ENCODE measurements around the gene ARSI.
A peak's percentile ranks its signal among the peaks of the same experiment; 100 is the strongest.
"Not testable (repeated sequence)": the region's sequence is repeated elsewhere in the genome, so short reads cannot be mapped to it uniquely, and the experiment has no call there.

The ARSI gene

GRCh38 chr5:150264667-150265603, 37.8 kb downstream of the ARSI start:
- DNase-seq = no peak

DNA sequence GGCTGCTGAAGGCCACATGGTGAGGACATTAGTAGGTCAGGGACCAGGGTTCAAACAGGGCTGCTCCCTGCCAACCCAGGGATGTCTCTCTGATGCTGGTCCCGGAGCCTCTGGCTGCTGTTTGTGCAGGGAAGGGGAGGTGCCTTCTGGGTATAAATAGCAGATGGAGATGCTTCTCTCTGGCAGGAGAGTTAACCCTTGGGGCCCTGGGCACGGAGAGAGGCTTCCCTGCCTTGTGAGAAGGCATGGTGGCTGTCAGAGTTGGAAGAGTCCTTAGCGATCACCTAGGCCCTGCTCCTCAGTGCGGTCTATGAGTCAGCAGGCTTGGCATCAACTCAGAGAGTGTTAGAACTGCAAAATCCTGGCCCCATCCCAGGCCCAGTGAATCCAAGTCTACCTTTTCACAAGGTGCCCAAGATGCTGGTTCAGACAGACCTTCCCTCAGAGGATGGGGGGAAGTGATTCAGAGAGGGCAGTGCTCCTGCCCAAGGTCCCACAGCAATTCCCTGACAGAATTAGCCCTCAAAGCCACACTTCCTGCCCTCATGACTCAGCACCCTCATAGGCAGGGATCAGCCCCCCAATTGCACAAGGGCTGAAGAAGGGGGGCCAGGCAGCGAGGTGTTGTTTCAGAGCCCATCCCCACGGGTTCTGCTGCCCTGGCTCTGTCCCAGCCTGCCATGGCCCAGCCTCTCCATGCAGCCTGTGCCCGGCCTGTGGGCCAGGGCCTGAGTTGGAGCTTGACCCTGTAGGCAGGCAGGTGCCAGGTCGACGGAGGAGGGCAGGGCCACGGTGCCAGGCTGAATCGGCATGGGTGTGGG, 38.7 kb downstream of the ARSI start:
- DNase-seq = no peak

DNA sequence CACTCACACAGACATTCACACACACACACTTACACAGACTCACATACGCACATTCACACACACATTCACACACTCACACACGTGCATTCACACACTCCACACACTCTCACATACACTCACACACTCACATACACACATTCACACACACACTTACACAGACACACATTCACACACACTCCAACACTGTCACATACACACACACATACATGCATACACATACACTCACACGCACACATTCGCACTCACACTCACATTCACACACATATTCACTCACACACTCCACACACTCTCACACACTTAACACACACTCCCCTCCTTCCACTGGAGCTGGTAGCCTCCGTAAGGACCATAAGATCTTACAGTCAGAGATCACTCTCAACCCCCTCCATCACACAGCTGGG, 39.3 kb downstream of the ARSI start:
- DNase-seq = no peak

DNA sequence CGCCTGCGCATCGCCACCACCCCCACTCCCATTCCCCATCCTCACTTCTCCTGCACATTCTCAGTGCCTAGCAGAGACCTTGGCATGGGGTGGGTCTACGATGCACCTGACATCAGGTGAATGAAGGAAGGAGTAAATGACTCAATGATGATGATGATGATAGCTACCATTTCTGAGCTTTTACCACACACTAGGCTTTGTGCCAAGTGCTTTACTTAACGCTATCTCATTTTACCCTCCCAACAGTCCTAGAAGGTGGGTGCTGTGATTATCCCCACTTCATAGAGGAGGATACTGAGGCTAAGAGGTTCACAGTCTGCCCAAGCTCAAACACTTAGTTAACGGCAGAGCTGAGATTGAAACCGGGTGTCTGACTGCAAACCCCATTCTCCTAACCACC, 40.2 kb downstream of the ARSI start:
- DNase-seq = no peak

DNA sequence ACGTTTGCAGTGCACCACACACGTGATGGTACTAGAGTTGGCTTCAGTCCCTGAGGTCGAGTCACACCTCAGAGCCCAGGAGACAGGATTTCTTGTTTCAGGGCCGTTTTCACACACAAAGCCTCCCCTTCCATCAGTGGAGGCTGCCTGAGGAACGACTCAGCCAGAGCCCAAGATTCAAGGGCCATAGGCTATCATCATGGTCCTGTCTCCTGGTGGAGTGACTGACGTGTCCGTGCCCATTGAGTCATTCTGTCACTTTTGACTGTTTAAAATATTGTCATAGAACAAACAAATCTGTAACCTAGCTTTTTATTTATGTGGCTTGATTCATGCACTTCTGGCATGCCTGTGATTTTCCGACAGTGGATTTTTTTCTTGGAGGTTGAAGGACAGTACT, 41.5 kb downstream of the ARSI start:
- DNase-seq = no peak

DNA sequence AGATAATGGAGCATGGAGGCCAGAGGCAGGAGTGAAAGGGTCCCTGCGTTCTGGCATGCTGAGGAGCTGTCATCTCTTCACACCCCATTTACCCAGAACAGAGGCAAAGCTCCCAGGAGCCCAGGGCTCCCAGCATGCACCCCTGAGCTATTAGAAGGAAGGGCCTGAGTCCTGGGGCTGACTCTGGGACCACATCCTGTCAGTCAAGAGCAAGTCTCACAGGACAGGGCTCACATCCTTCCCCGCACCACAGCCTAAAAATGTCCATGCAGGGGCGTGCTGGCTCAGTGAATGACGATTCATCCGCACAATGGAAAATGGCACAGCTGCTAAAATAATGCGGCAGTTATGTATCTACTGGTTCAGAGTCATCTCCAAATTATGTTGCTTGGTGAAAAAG, 44.6 kb downstream of the ARSI start:
- peak; percentile 18 for DNase-seq

DNA sequence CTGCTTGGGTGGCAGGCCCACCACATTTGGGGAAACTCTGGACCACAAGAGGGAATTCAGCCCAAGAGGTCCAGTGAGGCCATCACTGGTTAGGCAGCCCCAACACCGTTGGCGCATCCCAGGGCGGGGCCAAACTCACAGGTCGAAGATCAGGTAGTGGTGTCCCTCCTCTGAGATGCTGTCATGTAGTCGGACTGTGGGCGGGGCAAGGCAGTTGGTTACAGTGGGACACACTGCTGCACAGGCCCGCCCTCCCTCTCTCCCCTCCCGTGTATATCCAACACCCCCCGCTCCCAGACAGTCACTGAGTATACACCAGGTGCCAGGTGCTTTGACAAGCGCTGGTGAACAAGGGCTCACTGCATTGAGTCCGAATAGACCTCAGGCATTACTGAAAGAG, 45.3 kb downstream of the ARSI start:
- DNase-seq = no peak

DNA sequence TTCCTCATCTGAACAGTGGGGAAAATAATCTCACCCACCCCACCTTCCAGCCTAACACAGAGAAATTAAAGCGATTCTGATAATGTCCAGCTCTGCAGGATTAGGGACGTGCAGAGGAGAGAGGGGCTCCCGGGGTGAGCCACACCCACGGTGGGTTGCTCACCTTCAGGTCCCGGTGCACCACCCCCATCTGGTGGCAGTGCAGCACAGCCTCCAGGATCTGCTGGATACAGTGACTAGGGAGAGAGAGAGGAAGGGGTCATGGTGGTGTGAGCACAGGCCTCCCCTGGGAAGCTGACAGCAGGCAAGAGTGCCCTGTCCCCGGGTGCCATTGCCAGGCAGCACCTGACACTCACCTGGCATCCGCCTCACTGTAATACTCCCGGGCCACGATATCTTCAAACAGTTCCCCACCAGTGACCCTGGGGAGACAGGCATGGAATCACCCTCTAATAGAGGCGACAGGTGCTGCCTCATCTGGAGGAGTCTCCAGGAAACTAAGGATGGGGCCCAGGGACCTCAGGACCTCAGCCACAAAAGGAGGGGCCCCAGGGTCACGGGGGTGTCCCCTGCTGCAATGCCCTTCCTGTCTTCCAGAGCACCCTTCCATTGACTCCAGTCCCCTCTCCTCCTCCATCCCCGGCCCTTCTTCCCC, 46.2 kb downstream of the ARSI start:
- no peak for DNase-seq

GRCh38 chr5:150255659-150256409, 46.9 kb downstream of the ARSI start:
- DNase-seq = no peak

DNA sequence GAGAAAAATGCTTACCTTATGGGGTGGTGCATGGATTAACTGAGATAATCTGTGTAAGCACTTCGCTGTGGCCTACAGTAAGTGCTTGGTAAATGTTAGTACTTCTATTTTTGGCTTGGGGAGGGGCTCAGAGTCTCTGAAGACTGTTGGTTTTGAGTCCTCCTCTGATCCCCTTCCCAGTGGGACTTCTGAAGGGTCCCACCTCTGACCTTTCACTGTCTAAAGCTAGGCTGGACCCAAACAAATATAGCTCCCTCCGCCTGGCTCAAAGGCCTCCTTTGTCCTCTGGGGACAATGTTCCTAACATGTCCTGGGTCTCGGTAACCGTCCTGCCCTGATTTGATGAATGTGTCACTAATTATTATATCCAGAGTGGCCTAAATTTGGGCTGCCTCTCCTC, 47.9 kb downstream of the ARSI start:
- DNase-seq = no peak

DNA sequence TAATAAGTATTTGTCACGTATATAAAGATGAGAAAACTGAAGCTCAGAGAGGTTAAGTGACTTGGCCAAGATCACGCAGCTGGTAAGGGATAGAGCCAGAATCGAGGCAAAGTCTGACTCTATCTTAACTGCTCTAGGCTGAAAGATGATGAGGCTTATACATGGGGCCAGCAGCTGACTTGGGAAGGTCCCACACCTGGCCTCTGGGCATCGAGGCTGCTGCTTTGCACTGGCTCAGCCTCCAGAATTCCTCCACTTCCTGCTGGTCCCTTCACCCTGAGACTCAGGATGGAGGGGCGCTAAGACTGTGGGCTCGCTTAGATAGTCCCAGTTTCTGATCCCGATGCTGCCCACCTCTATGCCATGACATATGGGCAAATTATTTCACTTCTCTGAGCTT, 48.3 kb downstream of the ARSI start:
- DNase-seq = no peak

DNA sequence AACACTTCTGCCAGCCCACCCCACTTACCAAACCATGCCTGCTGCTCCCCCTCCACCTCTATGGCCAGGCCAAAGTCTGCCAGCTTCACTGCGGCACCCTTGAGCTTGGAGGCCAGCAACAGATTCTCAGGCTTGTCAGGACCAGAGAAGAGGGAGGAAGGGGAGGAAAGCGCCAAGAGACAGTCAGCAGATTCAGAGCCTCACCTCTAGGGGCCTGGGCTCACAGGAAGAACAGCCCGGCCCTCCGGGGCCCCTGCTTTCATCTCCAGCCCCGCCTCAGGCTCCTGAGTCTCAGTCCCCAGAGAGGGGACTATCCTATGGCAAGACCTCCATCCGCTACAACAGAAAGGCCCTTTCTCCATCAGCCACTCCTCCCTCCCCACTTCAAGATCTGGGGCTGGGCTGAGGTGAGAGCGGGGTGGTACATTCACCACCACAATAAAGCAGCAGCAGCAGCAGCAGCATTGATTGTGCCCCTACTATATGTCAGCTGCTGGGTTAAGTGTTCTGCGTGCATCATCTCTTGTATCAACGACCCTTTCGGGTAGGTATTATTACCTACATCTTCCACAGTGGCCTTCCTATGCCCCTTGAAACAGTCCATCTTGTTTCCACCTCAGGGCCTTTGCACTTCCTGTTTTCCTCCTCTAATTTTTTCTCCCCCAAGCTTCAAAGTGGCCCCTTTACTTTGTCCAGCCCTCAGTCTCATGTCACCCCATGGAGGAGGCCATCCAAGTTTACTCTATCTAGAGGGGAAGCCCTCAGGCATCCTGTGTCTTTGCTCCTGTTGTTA, 49.1 kb downstream of the ARSI start:
- DNase-seq = no peak

DNA sequence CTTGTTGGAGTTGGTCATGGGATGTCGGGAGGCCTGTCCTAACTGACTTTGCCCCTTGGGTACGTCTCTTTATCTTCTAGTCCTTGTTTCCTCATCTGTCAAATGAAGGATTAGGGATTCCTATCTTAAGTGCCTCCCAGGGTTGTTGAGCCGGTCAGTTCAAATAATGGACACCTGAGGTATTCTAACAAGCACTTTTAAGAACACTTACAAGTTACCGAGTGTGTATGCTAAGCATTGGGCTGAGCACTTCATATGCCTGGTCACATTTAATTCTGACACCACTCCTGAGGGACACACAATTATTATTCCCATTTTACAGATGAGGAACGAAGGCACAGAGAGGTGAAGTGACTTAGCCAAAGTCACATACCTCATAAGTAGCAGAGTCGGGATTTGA, 50.2 kb downstream of the ARSI start:
- DNase-seq = no peak

GRCh38 chr5:150251504-150251903, 51.2 kb downstream of the ARSI start:
- DNase-seq = no peak

DNA sequence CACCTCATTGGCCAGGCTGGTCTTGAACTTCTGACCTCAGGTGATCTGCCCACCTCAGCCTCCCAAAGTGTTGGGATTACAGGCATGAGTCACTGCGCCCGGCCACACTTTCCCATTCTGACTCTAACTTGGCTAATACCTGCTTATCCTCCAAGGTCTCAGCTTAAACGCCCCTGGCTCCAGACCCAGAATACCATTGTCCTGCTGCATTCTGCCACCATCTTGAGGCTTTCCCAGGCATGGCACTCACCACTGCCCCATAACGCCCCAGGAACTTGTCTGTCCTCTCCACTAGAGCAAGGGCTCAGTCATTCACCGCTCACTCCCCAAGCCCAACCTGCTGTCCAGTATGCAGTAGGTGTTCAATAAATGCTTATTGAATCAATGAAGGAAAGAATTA, 53.0 kb downstream of the ARSI start:
- DNase-seq = no peak

DNA sequence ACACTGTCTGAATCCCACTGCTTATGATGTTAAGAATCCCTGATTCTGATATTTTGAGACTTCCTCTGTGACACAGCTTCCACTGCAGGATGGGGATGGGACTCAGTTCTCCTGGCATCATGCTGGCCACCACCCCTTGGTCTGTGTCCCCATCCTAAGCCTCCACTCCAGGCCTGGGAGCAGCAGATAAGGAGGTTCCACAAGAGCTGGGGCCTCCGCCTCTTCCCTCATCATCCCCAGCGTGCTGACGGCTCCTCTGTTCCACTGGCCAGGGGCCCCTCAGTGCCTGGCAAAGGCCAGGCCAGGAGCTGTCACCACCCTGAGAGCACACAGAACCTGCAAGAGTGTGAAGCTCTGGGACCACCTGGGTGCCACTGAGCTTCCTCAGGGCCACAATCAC, 53.8 kb downstream of the ARSI start:
- no peak for DNase-seq

- DNase-seq = not testable (repeated sequence)
Measured at GRCh38 chr5:150248493-150248892, 54.2 kb downstream of the ARSI start.

- DNase-seq = no peak
Measured at GRCh38 chr5:150247726-150248125, 55.0 kb downstream of the ARSI start.

DNA sequence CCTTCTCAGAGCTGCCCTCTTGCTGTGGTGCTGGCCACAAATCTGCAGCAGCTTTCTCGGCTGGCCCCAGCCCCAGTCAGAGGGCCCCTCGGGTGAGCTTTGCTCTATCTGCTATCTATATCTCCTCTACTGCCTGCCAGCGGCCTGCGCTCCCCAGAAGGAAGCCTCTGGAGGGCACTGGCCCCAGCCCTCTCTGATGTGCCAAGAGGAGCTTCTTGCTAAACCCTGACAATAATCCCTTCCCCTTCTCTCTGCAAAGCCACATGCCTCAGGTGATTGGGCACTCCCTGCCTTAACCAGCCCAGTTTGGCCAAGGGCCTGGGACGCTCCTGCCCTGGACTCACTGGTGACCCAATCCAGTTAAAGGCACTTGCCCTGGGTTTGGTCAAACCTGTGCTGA, 55.9 kb downstream of the ARSI start:
- no peak for DNase-seq

- no peak for DNase-seq
Measured at GRCh38 chr5:150246429-150246828, 56.3 kb downstream of the ARSI start.

Measured in NCI-H345 (cell line).